CD4-positive, alpha-beta T cell treated with Interleukin-2 at 100 ng/mL for 4 hours (primary cell): ENCODE results near the gene IQGAP1.

Experiments
- DNase-seq: peaks from one replicate; pipeline ENCODE4 v3.0.0-alpha.2; 2020; ENCODE audit warnings: low spot score

Gene IQGAP1

DNA sequence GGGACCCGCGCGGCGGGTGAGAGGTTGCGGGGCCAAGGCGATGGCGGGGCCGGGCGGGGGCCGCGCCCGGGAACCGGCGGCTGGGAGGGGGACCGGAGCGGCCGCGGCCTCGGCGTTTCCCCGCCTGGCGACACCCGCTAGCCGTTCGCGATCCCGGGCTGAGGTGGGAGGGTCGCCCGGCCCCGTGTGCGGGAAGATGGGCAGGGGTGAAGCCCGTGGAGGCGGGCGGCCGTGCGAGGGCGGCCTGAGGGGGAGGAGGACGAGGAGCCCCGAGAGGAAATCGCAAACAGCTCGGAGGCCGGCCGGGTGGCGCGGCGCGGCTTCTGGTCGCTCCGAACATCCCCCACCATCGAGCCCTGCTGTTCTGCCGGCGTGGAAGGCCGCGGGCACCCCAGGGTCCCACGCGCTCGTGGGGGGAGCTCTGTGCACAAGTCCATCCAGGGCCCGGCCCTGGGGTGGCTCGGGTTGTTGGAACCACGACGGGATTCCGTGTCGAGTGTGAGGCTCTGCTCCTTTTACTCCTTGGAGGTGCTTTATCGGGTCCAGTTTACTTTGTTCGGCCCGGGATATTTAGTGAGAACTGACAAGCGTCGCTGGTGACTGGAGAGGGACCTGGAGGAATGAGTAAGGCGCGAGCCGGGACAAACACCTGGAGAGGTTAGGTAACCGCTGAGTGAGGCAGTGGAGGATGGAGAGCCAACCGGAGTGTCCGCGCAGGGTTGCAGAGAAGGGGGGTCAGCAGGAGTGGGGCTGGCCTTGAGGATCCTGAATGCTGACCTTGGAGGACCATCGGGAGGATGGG, 142.4 kb downstream of the IQGAP1 start:
- DNase-seq: peak; percentile 39

DNA sequence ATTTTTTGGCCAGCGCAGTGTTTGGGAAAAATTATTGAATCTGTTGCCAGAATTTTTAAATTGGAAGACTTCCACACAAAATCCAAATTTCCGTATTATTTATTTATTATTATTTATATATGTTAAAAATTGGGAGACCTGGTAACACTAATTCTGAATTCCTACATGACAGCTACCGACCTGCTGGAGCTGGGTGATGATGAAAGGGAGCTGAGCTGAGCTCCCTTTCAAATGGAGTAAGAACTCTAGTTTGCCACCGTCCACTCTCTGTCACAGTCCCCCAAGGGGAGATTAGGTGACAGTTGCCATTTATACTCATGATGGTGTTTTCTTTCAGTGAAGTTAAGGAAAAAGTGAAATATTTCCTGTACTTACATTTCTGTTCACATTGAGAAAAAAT, 143.1 kb downstream of the IQGAP1 start:
- DNase-seq: no peak

- no peak for DNase-seq
Observed at GRCh38 chr15:90535254-90535653, 147.2 kb downstream of the IQGAP1 start.

DNA sequence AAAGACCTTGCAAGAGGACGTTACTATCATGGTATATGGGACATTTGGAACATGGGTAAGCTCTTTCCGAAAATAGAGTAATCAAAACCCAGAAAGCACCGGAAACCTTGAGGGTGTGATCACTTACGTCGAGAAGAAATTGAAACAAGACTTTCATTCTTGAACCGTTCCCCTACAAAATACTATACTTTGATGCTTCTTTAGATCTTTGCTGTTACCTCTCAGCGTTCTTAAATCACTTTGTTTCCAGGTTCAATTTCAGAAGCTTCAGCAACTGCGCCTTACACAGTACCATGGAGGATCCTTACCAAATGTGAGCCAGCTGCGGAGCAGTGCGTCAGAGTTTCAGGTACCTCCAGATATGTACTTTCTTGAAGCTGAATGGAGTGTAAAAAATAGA, 151.7 kb downstream of the IQGAP1 start:
- peak; percentile 52 for DNase-seq

GRCh38 chr15:90540768-90541167, 152.7 kb downstream of the IQGAP1 start:
- no peak for DNase-seq

DNA sequence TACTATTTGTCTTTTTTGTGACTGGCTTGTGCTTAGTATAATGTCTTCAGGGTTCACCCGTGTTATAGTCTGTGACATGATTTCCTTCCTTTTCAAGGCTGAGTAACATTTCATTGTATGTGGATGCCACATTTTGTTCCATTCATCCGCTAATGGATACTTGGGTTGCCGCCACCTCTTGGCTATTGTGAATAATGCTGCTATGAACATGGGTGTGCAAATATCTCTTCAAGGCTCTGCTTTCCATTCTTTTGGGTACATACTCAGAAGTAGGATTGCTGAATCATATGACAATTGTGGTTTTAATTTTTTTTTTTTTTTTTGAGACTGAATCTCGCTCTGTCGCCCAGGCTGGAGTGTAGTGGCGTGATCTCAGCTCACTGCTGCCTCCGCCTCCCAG, 157.1 kb downstream of the IQGAP1 start:
- DNase-seq: no peak

DNA sequence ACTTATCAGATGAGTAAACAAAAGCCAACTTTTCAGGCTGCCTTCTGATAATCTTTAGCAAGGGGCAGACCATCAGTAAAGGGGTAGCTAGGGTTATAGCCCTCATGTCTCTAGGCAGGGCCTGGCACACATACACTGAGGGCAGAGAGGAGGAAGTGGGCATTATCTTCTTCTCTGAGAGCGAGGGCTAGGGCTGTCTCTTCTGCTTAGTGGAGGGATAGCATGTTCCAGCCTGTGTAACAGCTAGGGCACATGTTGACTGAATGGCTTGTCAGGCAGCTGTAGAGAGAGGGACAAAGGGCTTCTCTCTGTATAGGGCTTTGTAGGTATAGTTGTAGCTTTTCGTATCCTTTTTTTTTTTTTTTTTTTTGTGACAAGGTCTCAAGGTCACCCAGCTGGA, 159.5 kb downstream of the IQGAP1 start:
- DNase-seq: no peak

GRCh38 chr15:90550919-90551318, 162.9 kb downstream of the IQGAP1 start:
- DNase-seq: no peak
